K562 (cell line): ENCODE results near the gene PRKCQ.

Source experiments
- CBX3 ChIP-seq, 2 experiments: IDR thresholded peaks; 1 replicate in 1 of 2; 2 replicates in 1 of 2; pipeline ENCODE4 v1.6.1; 2012; ENCODE audit warnings: inconsistent platforms in 2 of 2, low read length in 2 of 2, borderline replicate concordance in 1 of 2, control low read depth in 1 of 2
- ELF2 ChIP-seq: fragments of 250-450 bp; sonication (Bioruptor Pico); IDR thresholded peaks from 2 replicates; pipeline ENCODE4 v1.5.0; 2021; ENCODE audit warnings: mild to moderate bottlenecking
- HDAC2 ChIP-seq: fragments of 450-650 bp; IDR thresholded peaks from 2 replicates; pipeline ENCODE4 v1.6.1; 2016; ENCODE audit warnings: mild to moderate bottlenecking
- HDAC8 ChIP-seq: fragments of 450-650 bp; IDR thresholded peaks from 2 replicates; pipeline ENCODE4 v1.6.1; 2016; ENCODE audit warnings: mild to moderate bottlenecking, missing genetic modification characterization, moderate library complexity, missing compliant biosample characterization
- HNRNPUL1 ChIP-seq: fragments of 200-400 bp; formaldehyde crosslinking; IDR thresholded peaks from 2 replicates; pipeline ENCODE4 v1.6.1; 2017; ENCODE audit warnings: low read length
- PCBP2 ChIP-seq: fragments of 200-400 bp; formaldehyde crosslinking; IDR thresholded peaks from 2 replicates; pipeline ENCODE4 v1.6.1; 2018; ENCODE audit warnings: low read length, low read depth, mild to moderate bottlenecking, moderate library complexity; ENCODE audit not compliant: poor library complexity, severe bottlenecking
- USF2 ChIP-seq: sonication (generic); formaldehyde crosslinking; IDR thresholded peaks from 2 replicates; pipeline ENCODE4 v1.5.0; 2020; ENCODE audit warnings: missing genetic modification reagents

GRCh38 chr10:6498771-6499170 lies 81.3 kb downstream of the PRKCQ start:
- TF ChIP-seq HDAC2: no peak
- no peak for TF ChIP-seq USF2 (CRISPR knock-in tag)
- TF ChIP-seq HNRNPUL1: no peak
- no peak for TF ChIP-seq PCBP2
- no peak for TF ChIP-seq ELF2 (CRISPR knock-in tag)
- no peak for TF ChIP-seq HDAC8 (tag)
- no peak for TF ChIP-seq CBX3 (IDR thresholded peaks at IDR 0.05; ENCODE audit: borderline replicate concordance in 1 of 2, low read length in 2 of 2)
